ENCODE data around the gene RTKN2.

Gene RTKN2

DNA sequence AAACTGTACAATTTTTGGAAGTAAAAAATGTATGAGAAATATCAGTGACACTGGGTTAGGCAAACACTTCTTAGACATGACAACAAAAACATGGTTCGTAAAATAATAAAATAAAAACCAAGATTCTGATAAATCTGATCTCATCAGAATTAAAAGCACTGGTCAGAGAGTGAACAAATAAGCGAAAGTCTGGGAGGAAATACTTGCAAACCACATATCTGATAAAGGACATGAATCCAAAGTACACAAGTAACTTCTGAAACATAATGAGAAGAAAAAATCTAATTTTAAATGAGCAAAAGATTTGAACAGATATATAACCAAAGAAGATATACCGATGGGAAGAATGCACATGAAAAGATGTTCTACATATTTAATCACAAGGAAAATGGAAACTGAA lies 91.5 kb downstream of the RTKN2 start:
- no peaks in the 10 kb centered on the region for H3K36me3 ChIP-seq (ENCODE audit: control insufficient read depth, insufficient read depth, low read length)
- H3K27ac ChIP-seq (ENCODE audit: low read depth, low read length): no peak overlapping the region
- no peaks in the 10 kb centered on the region for H3K27me3 ChIP-seq (ENCODE audit: control insufficient read depth, insufficient read depth, low read length)
- no peak overlapping the region for H3K9ac ChIP-seq (ENCODE audit: low read length)
- H3K4me3 ChIP-seq (ENCODE audit: low read depth, low read length): no peak overlapping the region
- 0 out of 2 replicates have a peak, but pooled peaks cover 3% of the 10 kb centered on the region for H3K9me3 ChIP-seq (ENCODE audit: control insufficient read depth, insufficient read depth, low read depth, low read length)
- no peaks in the 10 kb centered on the region for H3K4me1 ChIP-seq (ENCODE audit: control insufficient read depth, insufficient read depth, low read length)

DNA sequence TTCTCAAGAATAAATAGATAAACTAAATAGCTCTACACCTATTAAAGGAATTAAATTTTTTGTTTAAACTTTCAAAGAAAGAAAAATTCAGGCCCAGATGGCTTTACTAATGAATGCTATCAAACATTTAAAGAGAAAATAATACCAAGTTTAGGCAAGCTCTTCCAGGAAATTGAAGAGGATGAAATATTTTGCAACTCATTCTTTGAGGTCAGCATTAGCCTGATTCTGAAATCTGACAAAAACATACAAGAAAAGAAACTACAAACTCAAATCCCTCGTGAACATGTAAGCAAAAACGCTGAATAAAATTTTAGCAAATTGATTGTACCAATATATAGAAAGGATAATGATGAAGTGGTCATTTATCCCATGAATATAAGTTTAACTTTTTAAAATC lies 93.4 kb downstream of the RTKN2 start:
- H3K27ac ChIP-seq (ENCODE audit: low read depth, low read length): no peak overlapping the region
- H3K4me3 ChIP-seq (ENCODE audit: low read depth, low read length): no peak overlapping the region
- H3K9me3 ChIP-seq (ENCODE audit: control insufficient read depth, insufficient read depth, low read depth, low read length): 0 out of 2 replicates have a peak, but pooled peaks cover 3% of the 10 kb centered on the region
- H3K4me1 ChIP-seq (ENCODE audit: control insufficient read depth, insufficient read depth, low read length): no peaks in the 10 kb centered on the region
- H3K9ac ChIP-seq (ENCODE audit: low read length): no peak overlapping the region
- H3K36me3 ChIP-seq (ENCODE audit: control insufficient read depth, insufficient read depth, low read length): no peaks in the 10 kb centered on the region
- no peaks in the 10 kb centered on the region for H3K27me3 ChIP-seq (ENCODE audit: control insufficient read depth, insufficient read depth, low read length)

DNA sequence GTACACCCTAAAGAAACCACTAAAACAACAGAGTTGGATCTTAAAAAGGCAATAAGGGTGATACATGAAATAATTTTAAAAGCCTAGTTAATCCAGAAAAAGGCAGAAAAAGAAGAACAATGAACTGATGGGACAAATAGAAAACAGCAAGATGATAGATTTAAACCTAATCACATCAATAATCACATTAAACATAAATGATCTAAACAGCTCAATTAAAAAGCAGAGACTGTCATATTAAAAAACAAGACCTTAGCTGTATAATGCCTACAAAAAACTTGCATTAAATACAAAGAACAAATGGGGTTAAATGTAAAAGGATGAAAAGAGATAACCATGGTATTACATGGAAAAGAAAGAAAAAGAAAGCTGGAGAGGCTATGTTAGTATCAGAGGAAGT lies 96.2 kb downstream of the RTKN2 start:
- H3K36me3 ChIP-seq (ENCODE audit: control insufficient read depth, insufficient read depth, low read length): no peaks in the 10 kb centered on the region
- H3K4me1 ChIP-seq (ENCODE audit: control insufficient read depth, insufficient read depth, low read length): no peaks in the 10 kb centered on the region

DNA sequence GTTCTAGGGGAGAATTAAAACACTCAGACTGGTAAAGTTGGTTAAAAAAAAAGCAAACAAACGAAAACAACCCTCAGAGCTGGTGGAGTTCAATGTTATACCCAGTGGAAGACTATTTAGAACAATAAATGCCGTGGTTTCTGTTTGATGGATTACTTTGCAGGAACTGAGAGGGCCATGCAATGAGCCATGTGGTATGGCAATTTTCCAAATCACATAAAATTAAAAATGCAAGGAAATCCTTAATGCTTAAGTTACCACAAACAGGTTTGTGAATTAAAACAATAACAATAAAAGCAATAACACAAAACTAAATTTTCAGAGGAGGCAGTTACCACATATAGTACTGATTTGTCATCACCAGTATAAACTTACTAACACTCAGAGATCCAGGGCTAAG lies 96.9 kb downstream of the RTKN2 start:
- Histone ChIP-seq H3K27ac (ENCODE audit: low read depth, low read length) (no peak overlapping the region), H3K4me3 (ENCODE audit: low read depth, low read length) (no peak overlapping the region), H3K36me3 (ENCODE audit: control insufficient read depth, insufficient read depth, low read length) (no peaks in the 10 kb centered on the region), H3K4me1 (ENCODE audit: control insufficient read depth, insufficient read depth, low read length) (no peaks in the 10 kb centered on the region), H3K27me3 (ENCODE audit: control insufficient read depth, insufficient read depth, low read length) (no peaks in the 10 kb centered on the region), H3K9ac (ENCODE audit: low read length) (no peak overlapping the region), H3K9me3 (ENCODE audit: control insufficient read depth, insufficient read depth, low read depth, low read length) (0 out of 2 replicates have a peak, but pooled peaks cover 3% of the 10 kb centered on the region)

More for the DNA sequence above, 96.2 kb downstream of the RTKN2 start:
- Histone ChIP-seq H3K27me3 (ENCODE audit: control insufficient read depth, insufficient read depth, low read length) (no peaks in the 10 kb centered on the region), H3K4me3 (ENCODE audit: low read depth, low read length) (no peak overlapping the region), H3K9me3 (ENCODE audit: control insufficient read depth, insufficient read depth, low read depth, low read length) (0 out of 2 replicates have a peak, but pooled peaks cover 3% of the 10 kb centered on the region), H3K9ac (ENCODE audit: low read length) (no peak overlapping the region), H3K27ac (ENCODE audit: low read depth, low read length) (no peak overlapping the region)

DNA sequence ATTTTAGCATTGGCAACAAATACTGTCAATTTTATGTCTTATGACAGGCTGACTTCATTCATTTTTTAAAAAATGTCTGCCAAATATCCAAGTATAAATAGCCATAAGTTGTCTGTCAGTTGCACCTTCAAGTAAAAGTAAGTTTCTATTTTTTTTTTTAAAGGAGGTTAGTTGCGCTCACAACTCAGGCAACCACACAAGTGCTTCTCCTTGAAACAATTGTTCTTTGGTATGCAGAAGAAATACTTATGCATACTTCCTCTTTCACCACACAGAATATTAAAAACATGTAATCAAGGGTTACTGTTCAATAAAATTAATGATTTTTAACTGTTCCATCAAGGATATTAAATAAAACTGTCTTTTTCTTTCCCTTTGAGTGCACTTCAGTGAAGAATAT lies 97.9 kb downstream of the RTKN2 start:
- Histone ChIP-seq H3K36me3 (ENCODE audit: control insufficient read depth, insufficient read depth, low read length) (no peaks in the 10 kb centered on the region), H3K4me3 (ENCODE audit: low read depth, low read length) (no peak overlapping the region), H3K4me1 (ENCODE audit: control insufficient read depth, insufficient read depth, low read length) (0 out of 2 replicates have a peak, but pooled peaks cover 3% of the 10 kb centered on the region), H3K9ac (ENCODE audit: low read length) (no peak overlapping the region), H3K9me3 (ENCODE audit: control insufficient read depth, insufficient read depth, low read depth, low read length) (0 out of 2 replicates have a peak, but pooled peaks cover 3% of the 10 kb centered on the region), H3K27me3 (ENCODE audit: control insufficient read depth, insufficient read depth, low read length) (no peaks in the 10 kb centered on the region), H3K27ac (ENCODE audit: low read depth, low read length) (no peak overlapping the region)

DNA sequence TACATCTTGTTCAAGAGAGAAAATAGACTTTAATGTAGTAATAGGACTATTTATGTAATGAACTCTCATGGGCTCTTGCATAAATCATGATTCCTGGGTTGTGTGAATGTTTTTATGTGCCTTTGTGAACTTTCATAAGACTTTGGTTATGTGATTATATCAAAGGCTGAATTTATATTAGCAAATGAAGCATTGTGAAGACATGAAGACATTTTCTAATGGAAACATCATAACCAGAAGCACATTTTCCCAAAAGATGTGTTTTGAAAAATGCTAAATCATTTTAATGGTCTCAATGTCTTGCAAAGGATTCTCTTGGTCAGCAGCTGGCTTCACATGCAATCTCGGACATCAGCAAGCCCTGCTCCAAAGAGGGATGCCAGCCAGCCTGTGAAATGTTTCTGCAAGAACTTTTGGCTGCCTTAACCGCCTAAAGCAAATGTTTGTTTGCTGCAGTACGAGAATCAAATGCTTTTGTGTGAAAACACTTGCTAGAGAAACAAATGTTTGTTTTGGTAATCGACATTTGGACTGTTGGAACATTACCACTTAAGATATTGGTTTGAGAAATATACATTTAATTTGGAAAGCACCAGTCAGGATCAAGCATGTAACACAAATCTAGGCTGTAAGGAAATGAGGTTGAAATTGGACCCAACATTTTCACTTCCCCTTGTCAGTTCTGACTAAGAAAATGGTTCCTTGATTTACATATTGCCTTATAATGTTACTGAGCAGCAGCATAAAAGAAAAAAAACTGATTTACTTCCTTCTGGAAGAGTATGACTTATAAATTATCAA lies 102.1 kb downstream of the RTKN2 start:
- H3K27me3 ChIP-seq (ENCODE audit: control insufficient read depth, insufficient read depth, low read length): no peaks in the 10 kb centered on the region
- 0 out of 2 replicates have a peak, but pooled peaks cover 3% of the 10 kb centered on the region for H3K4me1 ChIP-seq (ENCODE audit: control insufficient read depth, insufficient read depth, low read length)
- H3K4me3 ChIP-seq (ENCODE audit: low read depth, low read length): no peak overlapping the region
- no peak overlapping the region for H3K9ac ChIP-seq (ENCODE audit: low read length)
- H3K36me3 ChIP-seq (ENCODE audit: control insufficient read depth, insufficient read depth, low read length): no peaks in the 10 kb centered on the region
- H3K9me3 ChIP-seq (ENCODE audit: control insufficient read depth, insufficient read depth, low read depth, low read length): no peaks in the 10 kb centered on the region
- H3K27ac ChIP-seq (ENCODE audit: low read depth, low read length): no peak overlapping the region

DNA sequence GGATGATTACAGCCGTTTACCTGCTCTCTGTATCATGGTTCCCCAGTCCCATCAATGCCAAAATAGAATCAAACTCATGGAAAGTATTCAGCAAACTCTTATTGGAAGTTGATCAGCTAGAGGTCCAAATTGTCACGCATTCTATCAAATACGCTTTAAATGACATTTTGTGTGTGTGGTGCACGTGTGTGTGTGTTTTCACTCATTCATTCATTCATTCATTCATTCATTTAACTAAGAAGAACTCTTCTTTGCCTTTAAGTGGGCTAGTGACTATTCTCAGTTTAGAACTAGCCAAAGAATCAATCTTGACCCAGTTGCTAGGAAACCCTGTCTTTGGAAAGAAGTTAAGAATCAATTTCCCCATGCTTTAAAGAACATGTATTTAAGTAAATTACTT lies 102.8 kb downstream of the RTKN2 start:
- H3K27ac ChIP-seq (ENCODE audit: low read depth, low read length): no peak overlapping the region

DNA sequence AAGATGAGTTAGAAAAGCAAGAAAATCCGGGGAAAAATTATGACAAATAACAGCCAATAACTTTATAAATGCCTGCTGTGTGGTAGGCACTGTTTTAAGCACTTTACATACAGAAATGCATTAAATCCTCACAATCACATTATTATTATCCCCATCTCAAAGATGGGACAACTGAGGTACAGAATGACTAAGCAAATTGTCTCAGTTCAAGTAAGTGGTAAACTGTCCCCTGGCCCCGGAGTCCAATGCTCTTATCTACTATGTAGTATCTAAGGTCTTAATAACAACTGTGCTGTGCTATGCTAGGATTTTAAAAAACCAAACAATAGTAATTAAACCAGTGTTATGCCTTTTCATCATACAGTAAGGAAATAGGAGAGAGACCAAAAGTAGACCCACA lies 105.6 kb downstream of the RTKN2 start:
- H3K36me3 ChIP-seq (ENCODE audit: control insufficient read depth, insufficient read depth, low read length): no peaks in the 10 kb centered on the region
- no peak overlapping the region for H3K9ac ChIP-seq (ENCODE audit: low read length)
- H3K27ac ChIP-seq (ENCODE audit: low read depth, low read length): no peak overlapping the region

More for the DNA sequence above, 102.8 kb downstream of the RTKN2 start:
- no peak overlapping the region for H3K9ac ChIP-seq (ENCODE audit: low read length)
- no peaks in the 10 kb centered on the region for H3K36me3 ChIP-seq (ENCODE audit: control insufficient read depth, insufficient read depth, low read length)
- H3K4me3 ChIP-seq (ENCODE audit: low read depth, low read length): no peak overlapping the region
- no peaks in the 10 kb centered on the region for H3K9me3 ChIP-seq (ENCODE audit: control insufficient read depth, insufficient read depth, low read depth, low read length)
- peaks cover 6% of the 10 kb centered on the region for H3K4me1 ChIP-seq (ENCODE audit: control insufficient read depth, insufficient read depth, low read length)
- H3K27me3 ChIP-seq (ENCODE audit: control insufficient read depth, insufficient read depth, low read length): no peaks in the 10 kb centered on the region

DNA sequence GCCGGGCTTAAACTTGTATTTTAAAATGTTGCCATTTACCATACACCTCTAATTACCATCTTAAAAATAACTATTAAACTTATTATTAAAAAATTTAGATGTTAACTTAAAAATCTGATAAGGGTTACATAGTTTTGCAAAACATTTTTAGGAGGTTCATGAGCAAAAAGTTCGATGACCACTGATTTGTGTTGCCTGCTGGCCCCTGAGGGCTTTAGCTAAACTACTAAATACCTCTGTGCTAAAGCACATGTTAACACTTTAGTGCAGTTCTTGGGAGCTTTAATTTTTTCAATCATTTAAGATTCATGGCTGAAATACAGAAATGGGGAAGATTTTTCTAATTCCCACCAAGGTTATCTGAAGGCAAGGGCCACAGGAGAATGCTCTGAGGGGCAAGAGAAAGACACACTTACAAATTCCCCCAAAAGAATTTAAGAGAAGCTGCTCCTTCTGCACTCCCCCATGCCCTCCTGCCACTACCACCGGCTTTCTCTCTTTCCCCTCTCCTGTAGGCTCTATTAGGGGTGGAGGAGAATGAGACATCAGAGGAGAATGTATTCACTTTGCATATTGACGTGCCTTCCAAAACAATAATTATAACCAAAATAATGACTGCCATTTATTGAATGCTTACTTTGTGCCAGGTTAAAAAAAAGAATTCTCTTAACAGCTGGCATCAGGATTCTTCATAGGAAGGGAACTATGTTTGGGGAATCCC lies 106.2 kb downstream of the RTKN2 start:
- Histone ChIP-seq H3K9me3 (ENCODE audit: control insufficient read depth, insufficient read depth, low read depth, low read length) (no peaks in the 10 kb centered on the region), H3K36me3 (ENCODE audit: control insufficient read depth, insufficient read depth, low read length) (no peaks in the 10 kb centered on the region), H3K9ac (ENCODE audit: low read length) (no peak overlapping the region), H3K4me1 (ENCODE audit: control insufficient read depth, insufficient read depth, low read length) (peaks cover 6% of the 10 kb centered on the region), H3K27ac (ENCODE audit: low read depth, low read length) (no peak overlapping the region), H3K27me3 (ENCODE audit: control insufficient read depth, insufficient read depth, low read length) (no peaks in the 10 kb centered on the region), H3K4me3 (ENCODE audit: low read depth, low read length) (no peak overlapping the region)

More for the DNA sequence above, 105.6 kb downstream of the RTKN2 start:
- peaks cover 6% of the 10 kb centered on the region for H3K4me1 ChIP-seq (ENCODE audit: control insufficient read depth, insufficient read depth, low read length)
- H3K4me3 ChIP-seq (ENCODE audit: low read depth, low read length): no peak overlapping the region
- H3K27me3 ChIP-seq (ENCODE audit: control insufficient read depth, insufficient read depth, low read length): no peaks in the 10 kb centered on the region
- no peaks in the 10 kb centered on the region for H3K9me3 ChIP-seq (ENCODE audit: control insufficient read depth, insufficient read depth, low read depth, low read length)

DNA sequence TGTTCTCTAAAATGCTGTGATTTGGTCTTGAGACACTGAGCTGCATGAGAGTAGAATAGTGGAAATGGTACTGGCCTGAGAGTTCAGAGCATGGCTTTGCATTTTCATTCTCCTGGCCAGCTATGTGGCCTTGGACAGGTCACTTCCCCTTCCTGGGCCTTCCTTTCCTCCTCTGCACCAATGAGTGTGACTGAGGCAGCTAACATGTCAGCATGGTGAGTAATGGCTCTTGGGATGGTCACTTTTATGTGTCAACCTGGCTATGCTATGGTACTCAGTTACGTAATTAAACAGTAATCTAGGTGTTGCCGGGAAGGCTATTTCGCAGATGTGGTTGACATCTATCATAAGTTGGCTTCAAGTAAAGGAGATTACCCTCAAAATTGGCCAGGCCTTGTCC lies 109.3 kb downstream of the RTKN2 start:
- no peaks in the 10 kb centered on the region for H3K27me3 ChIP-seq (ENCODE audit: control insufficient read depth, insufficient read depth, low read length)
- H3K4me3 ChIP-seq (ENCODE audit: low read depth, low read length): no peak overlapping the region
- no peaks in the 10 kb centered on the region for H3K9me3 ChIP-seq (ENCODE audit: control insufficient read depth, insufficient read depth, low read depth, low read length)
- no peaks in the 10 kb centered on the region for H3K36me3 ChIP-seq (ENCODE audit: control insufficient read depth, insufficient read depth, low read length)
- H3K9ac ChIP-seq (ENCODE audit: low read length): no peak overlapping the region
- H3K4me1 ChIP-seq (ENCODE audit: control insufficient read depth, insufficient read depth, low read length): peaks cover 4% of the 10 kb centered on the region
- H3K27ac ChIP-seq (ENCODE audit: low read depth, low read length): no peak overlapping the region

DNA sequence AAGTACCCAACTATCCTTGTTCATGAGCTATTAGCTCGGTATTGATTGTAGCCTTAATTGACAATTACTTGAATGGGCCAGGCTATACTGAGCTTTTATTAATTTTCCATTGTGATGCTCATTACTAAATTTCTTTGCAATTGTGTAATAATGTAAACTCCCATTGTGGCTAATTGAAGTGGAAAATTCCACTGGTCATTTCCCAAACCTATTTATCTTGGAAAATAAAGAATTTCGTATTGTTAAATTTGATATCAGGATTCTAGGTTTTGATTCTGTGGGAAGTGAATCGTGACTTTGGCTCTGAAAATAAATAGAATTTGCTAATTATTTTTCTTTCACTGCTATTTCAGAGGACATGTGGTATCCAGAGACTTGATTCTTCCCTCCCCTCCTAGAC lies 111.0 kb downstream of the RTKN2 start:
- H3K27me3 ChIP-seq (ENCODE audit: control insufficient read depth, insufficient read depth, low read length): no peaks in the 10 kb centered on the region
- no peaks in the 10 kb centered on the region for H3K9me3 ChIP-seq (ENCODE audit: control insufficient read depth, insufficient read depth, low read depth, low read length)
- H3K4me3 ChIP-seq (ENCODE audit: low read depth, low read length): no peak overlapping the region
- no peak overlapping the region for H3K27ac ChIP-seq (ENCODE audit: low read depth, low read length)
- peaks cover 4% of the 10 kb centered on the region for H3K4me1 ChIP-seq (ENCODE audit: control insufficient read depth, insufficient read depth, low read length)
- H3K9ac ChIP-seq (ENCODE audit: low read length): no peak overlapping the region
- H3K36me3 ChIP-seq (ENCODE audit: control insufficient read depth, insufficient read depth, low read length): no peaks in the 10 kb centered on the region

Data from HUES6 (cell line).